ENCODE results near the gene SKP1. TPM values are rescaled to one million over a fixed set of nuclear protein-coding genes. Genes with fewer than 3 reads are reported as not detected.

SKP1 gene
- total RNA-seq, 1 donor from 2014 or later, result 758 TPM

DNA sequence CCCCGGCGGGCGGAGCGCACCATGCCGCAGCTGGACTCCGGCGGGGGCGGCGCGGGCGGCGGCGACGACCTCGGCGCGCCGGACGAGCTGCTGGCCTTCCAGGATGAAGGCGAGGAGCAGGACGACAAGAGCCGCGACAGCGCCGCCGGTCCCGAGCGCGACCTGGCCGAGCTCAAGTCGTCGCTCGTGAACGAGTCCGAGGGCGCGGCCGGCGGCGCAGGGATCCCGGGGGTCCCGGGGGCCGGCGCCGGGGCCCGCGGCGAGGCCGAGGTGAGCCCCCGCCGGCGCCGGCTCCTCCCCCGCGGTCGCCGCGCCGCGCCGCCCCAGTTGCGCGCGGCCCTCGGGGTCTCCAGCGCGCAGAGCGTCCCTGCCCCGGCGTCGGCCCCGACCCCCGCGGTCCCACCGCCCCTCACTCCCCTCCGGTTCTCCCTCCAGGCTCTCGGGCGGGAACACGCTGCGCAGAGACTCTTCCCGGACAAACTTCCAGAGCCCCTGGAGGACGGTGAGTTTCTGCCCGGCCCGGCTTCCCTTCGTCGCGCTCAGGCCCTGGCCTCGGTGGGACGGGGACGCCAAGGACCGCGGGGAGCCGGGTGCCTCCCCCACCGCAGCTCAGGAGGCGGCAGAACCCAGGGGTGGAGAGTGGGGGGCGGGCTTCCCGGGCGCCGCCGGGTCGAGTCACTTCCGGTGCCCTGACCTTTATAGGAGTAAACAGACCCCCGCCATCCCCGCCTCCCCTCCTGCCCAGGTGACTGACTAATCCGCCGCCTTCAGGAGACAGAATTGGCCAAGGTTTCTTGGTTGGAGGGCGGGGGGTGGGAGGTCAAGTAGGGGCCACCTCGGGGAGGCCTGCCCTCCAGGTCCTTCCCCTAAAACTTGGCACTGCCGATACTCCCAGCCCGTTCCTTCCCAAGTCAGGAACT, 61.6 kb downstream of the SKP1 start:
- peak overlapping the region; percentile 79 for H3K4me3 Mint-ChIP-seq
- no peak overlapping the region for H3K27ac Mint-ChIP-seq
- H3K9me3 Mint-ChIP-seq, result no peaks in the 10 kb centered on the region
- Histone ChIP-seq H3K27me3 (peaks cover 58% of the 10 kb centered on the region), H3K9ac (no peak overlapping the region), H2AFZ (replicated peaks) (peak overlapping the region; percentile 81), H4K20me1 (ENCODE audit: low read depth) (peaks cover 38% of the 10 kb centered on the region), H3F3A (ENCODE audit: low read depth) (peaks cover 9% of the 10 kb centered on the region), H3K79me2 (ENCODE audit: low read depth) (no peaks in the 10 kb centered on the region), H3K9me3 (ENCODE audit: low read depth) (no peaks in the 10 kb centered on the region), H3K4me1 (peaks cover 7% of the 10 kb centered on the region), H3K36me3 (no peaks in the 10 kb centered on the region), H3K27ac (no peak overlapping the region), H3K4me3 (peak overlapping the region; percentile 75), H3K4me2 (peak overlapping the region; percentile 94)
- TF ChIP-seq EZH2phosphoT487 (IDR thresholded peaks at IDR 0.05), result peak; percentile 23
- TF ChIP-seq EZH2 (IDR thresholded peaks at IDR 0.05), result no peak
- TF ChIP-seq, protein P1, sequence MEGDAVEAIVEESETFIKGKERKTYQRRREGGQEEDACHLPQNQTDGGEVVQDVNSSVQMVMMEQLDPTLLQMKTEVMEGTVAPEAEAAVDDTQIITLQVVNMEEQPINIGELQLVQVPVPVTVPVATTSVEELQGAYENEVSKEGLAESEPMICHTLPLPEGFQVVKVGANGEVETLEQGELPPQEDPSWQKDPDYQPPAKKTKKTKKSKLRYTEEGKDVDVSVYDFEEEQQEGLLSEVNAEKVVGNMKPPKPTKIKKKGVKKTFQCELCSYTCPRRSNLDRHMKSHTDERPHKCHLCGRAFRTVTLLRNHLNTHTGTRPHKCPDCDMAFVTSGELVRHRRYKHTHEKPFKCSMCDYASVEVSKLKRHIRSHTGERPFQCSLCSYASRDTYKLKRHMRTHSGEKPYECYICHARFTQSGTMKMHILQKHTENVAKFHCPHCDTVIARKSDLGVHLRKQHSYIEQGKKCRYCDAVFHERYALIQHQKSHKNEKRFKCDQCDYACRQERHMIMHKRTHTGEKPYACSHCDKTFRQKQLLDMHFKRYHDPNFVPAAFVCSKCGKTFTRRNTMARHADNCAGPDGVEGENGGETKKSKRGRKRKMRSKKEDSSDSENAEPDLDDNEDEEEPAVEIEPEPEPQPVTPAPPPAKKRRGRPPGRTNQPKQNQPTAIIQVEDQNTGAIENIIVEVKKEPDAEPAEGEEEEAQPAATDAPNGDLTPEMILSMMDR (IDR thresholded peaks at IDR 0.05), result no peak
- peaks cover 11% of the 10 kb centered on the region for H3K27me3 Mint-ChIP-seq (ENCODE audit: insufficient read depth, low read depth)
- peak; percentile 65 for DNase-seq (ENCODE audit: low spot score)
- peaks cover 12% of the 10 kb centered on the region for H3K36me3 Mint-ChIP-seq
- peaks cover 15% of the 10 kb centered on the region for H3K4me1 Mint-ChIP-seq

DNA sequence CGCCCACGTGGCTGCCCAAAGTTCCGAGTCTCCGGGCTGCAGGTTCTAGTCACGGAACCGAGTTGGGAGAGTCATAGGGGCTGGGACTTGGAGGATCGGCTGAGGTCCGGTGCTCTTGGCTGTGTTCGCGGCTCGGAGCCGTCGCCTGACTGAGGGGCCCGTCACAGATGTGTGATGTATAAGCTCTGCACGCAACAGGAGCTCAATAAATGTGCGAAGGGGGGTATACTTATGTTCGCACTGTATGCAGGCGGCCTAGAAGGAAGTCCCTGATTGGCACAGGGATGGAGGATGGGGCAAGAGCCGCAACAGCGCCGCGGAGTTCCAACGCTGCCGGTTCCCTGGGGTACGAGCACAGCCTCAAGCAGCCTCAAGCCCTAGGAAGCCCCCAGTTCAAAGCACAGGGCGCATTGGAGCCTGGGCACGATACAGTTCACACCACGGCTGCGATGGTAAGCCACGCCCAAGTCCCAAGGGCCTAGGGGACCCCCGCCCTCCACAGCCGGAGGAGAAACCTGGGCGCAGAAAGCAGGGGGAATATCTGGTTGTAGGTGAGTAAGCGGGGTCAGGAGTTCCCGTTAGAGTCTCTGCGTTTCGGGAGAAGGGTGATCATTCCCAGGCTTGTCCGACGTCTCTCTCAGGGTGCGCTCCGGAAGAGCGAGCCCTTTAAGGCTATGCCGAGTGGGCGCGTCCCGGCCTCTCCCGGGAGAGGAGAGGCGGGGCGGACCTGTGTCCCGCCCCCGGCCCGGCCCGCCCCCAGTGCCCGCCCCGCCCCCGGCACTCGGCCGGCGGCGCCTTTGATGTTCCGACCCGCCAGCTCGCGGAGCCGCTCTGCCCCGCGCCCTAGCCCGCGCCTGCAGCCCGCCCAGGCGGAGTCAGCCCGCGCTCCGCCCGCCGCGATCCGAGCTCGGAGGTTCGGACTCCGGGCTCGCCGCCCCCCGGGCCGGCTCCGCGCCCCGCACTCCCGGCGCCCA, 62.6 kb downstream of the SKP1 start, which contains the start of gene TCF7:
Gene TCF7 (plus strand): TSS at position 780 of the 974 bp plus-strand sequence. CDS start 226 bp downstream, outside the sequence.
- H3K27ac Mint-ChIP-seq, result peak within 1 kb of the TSS; percentile 82
- H4K20me1 ChIP-seq (ENCODE audit: low read depth), result peaks cover 38% of the 10 kb centered on the region
- H3K27me3 ChIP-seq, result peaks cover 61% of the 10 kb centered on the region
- peak within 1 kb of the TSS; percentile 94 for H3K4me2 ChIP-seq
- H3K36me3 Mint-ChIP-seq, result peaks cover 10% of the 10 kb centered on the region
- no peaks in the 10 kb centered on the region for H3K9me3 Mint-ChIP-seq
- peak within 1 kb of the TSS; percentile 96 for H2AFZ ChIP-seq (replicated peaks)
- H3K4me3 Mint-ChIP-seq, result peak within 1 kb of the TSS; percentile 91
- H3K4me1 ChIP-seq, result peaks cover 7% of the 10 kb centered on the region
- peak; percentile 62 for TF ChIP-seq EZH2 (IDR thresholded peaks at IDR 0.05)
- TF ChIP-seq EZH2phosphoT487 (IDR thresholded peaks at IDR 0.05), result peak; percentile 70
- TF ChIP-seq, protein P1 (IDR thresholded peaks at IDR 0.05), result no peak
- H3K36me3 ChIP-seq, result no peaks in the 10 kb centered on the region
- H3K4me1 Mint-ChIP-seq, result peaks cover 15% of the 10 kb centered on the region
- H3F3A ChIP-seq (ENCODE audit: low read depth), result peaks cover 9% of the 10 kb centered on the region
- no peaks in the 10 kb centered on the region for H3K79me2 ChIP-seq (ENCODE audit: low read depth)
- no peak within 1 kb of the TSS for H3K9ac ChIP-seq
- H3K4me3 ChIP-seq, result peak within 1 kb of the TSS; percentile 75
- no peak within 1 kb of the TSS for H3K27ac ChIP-seq
- no peaks in the 10 kb centered on the region for H3K9me3 ChIP-seq (ENCODE audit: low read depth)
- DNase-seq (ENCODE audit: low spot score), result peak; percentile 95
- peaks cover 10% of the 10 kb centered on the region for H3K27me3 Mint-ChIP-seq (ENCODE audit: insufficient read depth, low read depth)

DNA sequence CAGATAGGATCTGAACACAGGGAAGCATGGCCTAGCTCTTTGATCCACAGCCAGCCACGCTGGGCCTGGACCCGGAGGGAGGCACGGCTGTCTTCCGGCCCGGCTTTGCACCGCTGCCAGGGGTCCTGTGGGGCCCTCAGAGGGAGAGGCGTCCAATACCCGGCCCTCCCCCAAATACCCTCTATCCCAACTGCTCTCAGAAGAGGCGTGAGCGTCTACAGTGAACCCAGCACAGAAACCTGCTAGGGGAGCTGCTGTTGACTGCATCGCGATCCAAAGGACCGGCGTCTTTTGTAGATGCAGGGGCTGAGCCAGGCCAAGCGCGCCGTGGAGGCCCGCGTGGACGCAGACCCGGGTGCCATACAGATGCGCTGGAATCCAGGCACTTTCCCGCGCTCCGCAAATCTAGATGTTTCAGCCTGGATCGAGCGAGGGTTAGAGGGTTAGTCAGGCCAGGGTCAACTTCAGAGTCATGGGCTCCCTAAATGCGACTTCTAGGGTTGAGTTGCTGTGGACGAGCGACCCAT, 63.3 kb downstream of the SKP1 start:
- no peak for DNase-seq (ENCODE audit: low spot score)
- Mint-ChIP-seq H3K27me3 (ENCODE audit: insufficient read depth, low read depth) (peaks cover 9% of the 10 kb centered on the region), H3K9me3 (no peaks in the 10 kb centered on the region), H3K4me3 (peak overlapping the region; percentile 91), H3K4me1 (peaks cover 15% of the 10 kb centered on the region), H3K27ac (peak overlapping the region; percentile 53), H3K36me3 (peaks cover 6% of the 10 kb centered on the region)
- H2AFZ ChIP-seq (replicated peaks), result no peak overlapping the region
- H3F3A ChIP-seq (ENCODE audit: low read depth), result peaks cover 9% of the 10 kb centered on the region
- H3K4me3 ChIP-seq, result peak overlapping the region; percentile 75
- H3K9me3 ChIP-seq (ENCODE audit: low read depth), result no peaks in the 10 kb centered on the region
- no peaks in the 10 kb centered on the region for H3K79me2 ChIP-seq (ENCODE audit: low read depth)
- peaks cover 7% of the 10 kb centered on the region for H3K4me1 ChIP-seq
- H3K4me2 ChIP-seq, result peak overlapping the region; percentile 94
- H3K27ac ChIP-seq, result no peak overlapping the region
- peaks cover 61% of the 10 kb centered on the region for H3K27me3 ChIP-seq
- H3K36me3 ChIP-seq, result no peaks in the 10 kb centered on the region
- no peak overlapping the region for H3K9ac ChIP-seq
- TF ChIP-seq, protein P1 (IDR thresholded peaks at IDR 0.05), result no peak
- TF ChIP-seq EZH2 (IDR thresholded peaks at IDR 0.05), result peak; percentile 66
- peaks cover 38% of the 10 kb centered on the region for H4K20me1 ChIP-seq (ENCODE audit: low read depth)

Measured in neural progenitor cell (in vitro differentiated cells).